Lung (tissue), 12 donors: Measurements from ENCODE around the gene ARHGAP27. TPM values are rescaled to one million over a fixed set of nuclear protein-coding genes. Genes with fewer than 3 reads are reported as not detected.

ENCODE experiments used
- ATAC-seq: fragments of 200-7000 bp; cut with Tn5 transposase; one replicate; pipeline ENCODE4 v1.9.1; 2020; ENCODE audit warnings: moderate number of reproducible peaks; ENCODE audit not compliant: insufficient read depth, low FRiP score
- DNase-seq, 3 donors: peaks; one replicate each; pipeline ENCODE4 v3.0.0-alpha.2; 2013 to 2017
- H3K27ac ChIP-seq, 2 donors: one replicate each; pipeline ENCODE4 v1.5.1; 2013; ENCODE audit warnings: mild to moderate bottlenecking in 2 of 2, moderate library complexity in 2 of 2, control low read depth in 1 of 2, inconsistent platforms in 1 of 2, low read depth in 1 of 2, low read length in 1 of 2
- H3K27me3 ChIP-seq, 3 donors: one replicate each; pipeline ENCODE4 v1.5.1; 2013; ENCODE audit warnings: low read length in 2 of 3; ENCODE audit not compliant: control insufficient read depth in 3 of 3, insufficient read depth in 3 of 3
- H3K36me3 ChIP-seq, 4 donors: one replicate each; pipeline ENCODE4 v1.5.1; 2013; ENCODE audit warnings: low read length in 4 of 4, mild to moderate bottlenecking in 1 of 4, moderate library complexity in 1 of 4; ENCODE audit not compliant: control insufficient read depth in 4 of 4, insufficient read depth in 4 of 4
- H3K4me1 ChIP-seq, 5 donors: one replicate each; pipeline ENCODE4 v1.5.1; 2013; ENCODE audit warnings: low read length in 5 of 5, mild to moderate bottlenecking in 2 of 5, moderate library complexity in 1 of 5; ENCODE audit not compliant: control insufficient read depth in 5 of 5, insufficient read depth in 5 of 5
- H3K4me3 ChIP-seq: one replicate; pipeline ENCODE4 v1.5.1; 2013; ENCODE audit warnings: mild to moderate bottlenecking, control low read depth, moderate library complexity
- H3K9ac ChIP-seq, 2 donors: one replicate each; pipeline ENCODE4 v1.5.1; 2013; ENCODE audit warnings: low read length in 2 of 2, control low read depth in 1 of 2; ENCODE audit not compliant: insufficient read depth in 1 of 2
- H3K9me3 ChIP-seq, 4 donors: one replicate each; pipeline ENCODE4 v1.5.1; 2013; ENCODE audit warnings: low read length in 3 of 4, mild to moderate bottlenecking in 1 of 4, moderate library complexity in 1 of 4; ENCODE audit not compliant: control insufficient read depth in 4 of 4, insufficient read depth in 3 of 4
- WGBS, 2 donors: extraction: QIAGEN DNeasy Blood & Tissue Kit; methylation state at CpG; one replicate each; pipeline ENCODE4 v1.1.7; 2013; 5-methylcytosine and 5-hydroxymethylcytosine counted together
- polyA plus RNA-seq, 2 donors: library from polyadenylated mRNA; stranded (reverse); fragments of 200-250 nt; gene quantifications; one replicate each; pipeline ENCODE4 v1.2.1, GENCODE V29; 2013
- total RNA-seq, 2 donors: library from RNA; depleted of rRNA in 1 of 2; stranded (reverse); fragments of >200 nt in 1 of 2; gene quantifications; one replicate each; pipeline ENCODE4 v1.2.1, GENCODE V29; 2014 to 2021
- TF ChIP-seq, protein P1 (sequence below): IDR thresholded peaks from 2 replicates; pipeline ENCODE4 v1.5.1; 2012; ENCODE audit warnings: mild to moderate bottlenecking; ENCODE audit errors: control extremely low read depth, extremely low read depth
- donor health status: control.
- donor health status: control.
- donor health status: Bipolar disorder and iron deficiency.
- donor health status: healthy.
- donor health status: DM: yes; HTN: yes; CAD: no.

The ARHGAP27 gene
- total and polyA plus RNA-seq, 4 donors: 42.4 to 85.8 (median 61.8) TPM

DNA sequence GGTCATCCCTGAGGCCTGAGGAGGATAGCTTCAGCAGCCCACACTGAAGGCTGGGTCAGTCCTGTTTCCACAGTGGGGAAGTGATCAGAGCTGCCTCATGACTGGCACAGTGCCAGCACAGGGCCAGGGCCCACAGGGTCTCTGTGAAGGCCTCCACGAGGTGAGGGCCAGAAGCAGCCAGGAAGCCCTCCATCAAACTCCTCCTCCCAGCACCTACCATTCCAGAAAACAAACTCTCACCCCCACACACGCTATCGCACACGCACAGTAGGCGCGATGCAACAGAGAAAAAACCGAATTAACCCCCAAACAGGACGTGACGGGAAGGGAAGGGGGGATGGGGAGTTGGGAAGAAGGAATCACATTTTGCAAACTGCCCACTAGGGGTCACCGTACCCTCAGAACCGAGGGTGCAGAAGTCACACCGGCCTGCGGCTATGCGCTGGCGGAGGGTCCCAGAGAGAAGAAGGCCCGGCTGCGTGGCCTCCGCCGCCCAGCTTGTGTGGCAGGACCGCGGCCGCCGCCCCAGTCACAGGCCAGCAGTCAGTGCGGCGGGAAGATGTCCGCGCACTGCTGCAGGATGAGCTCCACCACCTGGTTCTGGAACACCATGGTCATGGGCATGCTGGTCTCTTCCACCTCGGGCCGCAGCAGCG, 37.6 kb downstream of the ARHGAP27 start:
- H3K27ac ChIP-seq: no peak overlapping the region
- H3K4me3 ChIP-seq: no peak overlapping the region
- H3K9ac ChIP-seq: peak overlapping the region in 1 of 2 donors; percentile 64
- peaks cover 0 to 5% (median 2%) of the 10 kb centered on the region in 5 donors for H3K4me1 ChIP-seq
- peak; percentile 44 for ATAC-seq
- H3K27me3 ChIP-seq: no peaks in the 10 kb centered on the region
- peak; percentile 94 to 97 (median 95) for DNase-seq
- WGBS, 2 donors: 28 to 35% methylated on average over 30 of the region's 30 CpGs
- H3K36me3 ChIP-seq: peaks cover 0 to 50% (median 0%) of the 10 kb centered on the region in 4 donors
- no peaks in the 10 kb centered on the region for H3K9me3 ChIP-seq
- TF ChIP-seq, protein P1, sequence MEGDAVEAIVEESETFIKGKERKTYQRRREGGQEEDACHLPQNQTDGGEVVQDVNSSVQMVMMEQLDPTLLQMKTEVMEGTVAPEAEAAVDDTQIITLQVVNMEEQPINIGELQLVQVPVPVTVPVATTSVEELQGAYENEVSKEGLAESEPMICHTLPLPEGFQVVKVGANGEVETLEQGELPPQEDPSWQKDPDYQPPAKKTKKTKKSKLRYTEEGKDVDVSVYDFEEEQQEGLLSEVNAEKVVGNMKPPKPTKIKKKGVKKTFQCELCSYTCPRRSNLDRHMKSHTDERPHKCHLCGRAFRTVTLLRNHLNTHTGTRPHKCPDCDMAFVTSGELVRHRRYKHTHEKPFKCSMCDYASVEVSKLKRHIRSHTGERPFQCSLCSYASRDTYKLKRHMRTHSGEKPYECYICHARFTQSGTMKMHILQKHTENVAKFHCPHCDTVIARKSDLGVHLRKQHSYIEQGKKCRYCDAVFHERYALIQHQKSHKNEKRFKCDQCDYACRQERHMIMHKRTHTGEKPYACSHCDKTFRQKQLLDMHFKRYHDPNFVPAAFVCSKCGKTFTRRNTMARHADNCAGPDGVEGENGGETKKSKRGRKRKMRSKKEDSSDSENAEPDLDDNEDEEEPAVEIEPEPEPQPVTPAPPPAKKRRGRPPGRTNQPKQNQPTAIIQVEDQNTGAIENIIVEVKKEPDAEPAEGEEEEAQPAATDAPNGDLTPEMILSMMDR: peak; percentile 47

DNA sequence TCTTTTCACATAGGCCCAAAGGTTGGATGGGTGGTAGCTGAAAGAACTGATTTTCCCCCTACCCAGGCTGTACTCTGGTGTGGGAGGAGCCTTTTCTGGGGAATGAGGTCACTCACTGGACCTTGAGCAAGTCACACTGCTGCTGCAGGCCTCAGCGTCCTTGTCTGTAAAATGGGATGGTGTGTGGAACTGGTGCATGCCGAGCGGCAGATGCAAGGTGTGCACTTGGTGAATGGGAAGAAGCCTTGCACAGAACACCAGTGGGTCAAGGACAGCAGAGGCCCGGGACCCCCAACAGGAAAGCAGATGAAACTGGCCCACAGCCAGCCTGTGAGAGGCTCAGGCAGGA, 38.1 kb downstream of the ARHGAP27 start:
- ATAC-seq: no peak

DNA sequence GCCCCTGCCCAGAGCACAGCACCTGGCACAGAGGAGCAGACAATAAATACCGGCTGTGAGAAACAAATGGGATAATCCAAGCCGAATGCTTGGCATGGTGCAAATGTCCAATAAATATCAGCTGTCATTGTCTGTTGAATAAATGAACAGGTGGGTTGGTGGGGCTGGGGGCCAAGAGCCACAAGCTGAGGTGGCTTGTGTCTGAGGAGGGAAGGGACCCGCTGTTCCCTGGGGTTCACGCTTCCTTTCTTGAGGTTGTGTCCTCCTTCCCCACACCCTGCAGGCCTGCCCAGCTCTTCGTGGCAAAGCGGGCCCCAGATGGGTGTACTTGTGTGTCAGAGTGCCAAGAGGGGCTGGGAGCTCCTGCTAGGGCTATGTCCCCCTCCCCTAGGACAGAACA, 38.6 kb downstream of the ARHGAP27 start:
- Histone ChIP-seq H3K9me3 (no peaks in the 10 kb centered on the region), H3K36me3 (peaks cover 0 to 45% (median 0%) of the 10 kb centered on the region in 4 donors), H3K4me3 (no peak overlapping the region), H3K27me3 (no peaks in the 10 kb centered on the region), H3K4me1 (peaks cover 0 to 5% (median 2%) of the 10 kb centered on the region in 5 donors), H3K27ac (no peak overlapping the region), H3K9ac (no peak overlapping the region)
- DNase-seq (no peak), ATAC-seq (no peak)
- TF ChIP-seq, protein P1: no peak
- 81 to 82% methylated on average over 6 of the region's 6 CpGs for WGBS, 2 donors

More for the DNA sequence above, 38.1 kb downstream of the ARHGAP27 start:
- no peaks in the 10 kb centered on the region for H3K9me3 ChIP-seq
- no peak for DNase-seq
- H3K27me3 ChIP-seq: no peaks in the 10 kb centered on the region
- WGBS, 2 donors: 78% methylated on average over 4 of the region's 4 CpGs
- peaks cover 0 to 45% (median 0%) of the 10 kb centered on the region in 4 donors for H3K36me3 ChIP-seq
- peaks cover 0 to 5% (median 2%) of the 10 kb centered on the region in 5 donors for H3K4me1 ChIP-seq
- H3K4me3 ChIP-seq: no peak overlapping the region
- H3K9ac ChIP-seq: peak overlapping the region in 1 of 2 donors; percentile 64
- TF ChIP-seq, protein P1: no peak
- no peak overlapping the region for H3K27ac ChIP-seq
